Measurements from ENCODE around the gene RHOXF1.
"Not testable (repeated sequence)": the region's sequence is repeated elsewhere in the genome, so short reads cannot be mapped to it uniquely, and the experiment has no call there.

DNA sequence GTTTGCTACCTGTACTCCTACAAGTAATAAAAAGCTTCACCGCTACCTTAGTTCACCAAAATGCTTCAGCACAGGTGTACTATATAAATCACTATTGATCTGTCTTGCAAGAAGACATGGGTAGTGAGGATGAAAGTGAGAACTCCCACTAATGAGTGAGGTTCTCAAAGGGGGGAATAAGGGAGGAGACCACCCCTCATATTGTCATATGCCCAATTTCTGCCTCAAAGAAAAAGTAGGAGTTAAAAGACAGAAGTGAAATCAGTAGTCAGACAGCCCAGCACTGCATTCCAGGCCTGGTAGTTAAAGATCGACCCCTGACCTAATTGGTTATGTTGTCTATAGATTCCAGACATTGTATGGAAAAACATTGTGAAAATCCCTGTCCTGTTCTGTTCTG, 14.7 kb downstream of the RHOXF1 start:
- TF ChIP-seq POLR2A, CTCF (IDR thresholded peaks at IDR 0.05): not testable (repeated sequence)
